Naive thymus-derived CD4-positive, alpha-beta T cell (primary cell): ENCODE measurements around the gene MOAP1. TPM values are rescaled to one million over a fixed set of nuclear protein-coding genes. Genes with fewer than 3 reads are reported as not detected.
"Not testable (repeated sequence)": the region's sequence is repeated elsewhere in the genome, so short reads cannot be mapped to it uniquely, and the experiment has no call there.

Experiments used
- ATAC-seq: fragments of 150-1000 bp; cut with Tn5 transposase; 2 replicates; pipeline ENCODE4 v1.10.0; 2021; ENCODE audit warnings: mild to moderate bottlenecking, moderate library complexity
- CTCF ChIA-PET: fragments of 350-600 bp; sonication (Branson Sonifier 250); formaldehyde crosslinking; loops from one replicate; lab custom pipeline; 2021; ENCODE audit warnings: antibody characterized with exemption; lab: Charles Lee
- POLR2A ChIA-PET: fragments of 350-600 bp; sonication (Branson Sonifier 250); formaldehyde crosslinking; loops from one replicate; lab custom pipeline; 2021; ENCODE audit warnings: antibody characterized with exemption, inconsistent platforms; lab: Charles Lee
- DNase-seq, 9 donors: peaks; one replicate each; pipeline versions ENCODE4 v3.0.0 to v3.0.0-alpha.2; 2020 to 2022; ENCODE audit warnings: mixed read lengths in 1 of 9
- H3K27ac ChIP-seq: one replicate; pipeline ENCODE4 v1.7.0; 2013; ENCODE audit warnings: mild to moderate bottlenecking, low read depth, low read length, moderate library complexity
- H3K27me3 ChIP-seq, 2 donors: one replicate each; pipeline ENCODE4 v1.7.0; 2013; ENCODE audit warnings: low read length in 2 of 2, mild to moderate bottlenecking in 2 of 2, moderate library complexity in 2 of 2; ENCODE audit not compliant: control insufficient read depth in 2 of 2, insufficient read depth in 2 of 2
- H3K36me3 ChIP-seq, 3 experiments: 1 replicate in 2 of 3; 2 replicates in 1 of 3; pipeline ENCODE4 v1.7.0; 2013; ENCODE audit warnings: low read length in 3 of 3, mild to moderate bottlenecking in 3 of 3, moderate library complexity in 1 of 3; ENCODE audit not compliant: insufficient read depth in 3 of 3, control insufficient read depth in 2 of 3
- H3K4me1 ChIP-seq, 2 donors: one replicate each; pipeline ENCODE4 v1.7.0; 2013; ENCODE audit warnings: low read length in 2 of 2, mild to moderate bottlenecking in 2 of 2, moderate library complexity in 1 of 2; ENCODE audit not compliant: control insufficient read depth in 2 of 2, insufficient read depth in 2 of 2
- H3K4me3 ChIP-seq: 2 replicates; pipeline ENCODE4 v1.7.0; 2013; ENCODE audit warnings: mild to moderate bottlenecking, low read length
- H3K9me3 ChIP-seq, 3 experiments: 1 replicate in 2 of 3; 2 replicates in 1 of 3; pipeline ENCODE4 v1.7.0; 2013; ENCODE audit warnings: low read length in 3 of 3; ENCODE audit not compliant: control insufficient read depth in 2 of 3
- H3K27ac Mint-ChIP-seq, 9 donors: one replicate each; pipeline ENCODE4 v1.8.0; 2020 to 2022; ENCODE audit warnings: mixed read lengths in 9 of 9, mild to moderate bottlenecking in 8 of 9, moderate library complexity in 5 of 9, inconsistent platforms in 2 of 9
- H3K27me3 Mint-ChIP-seq, 5 donors: one replicate each; pipeline ENCODE4 v1.8.0; 2021 to 2022; ENCODE audit warnings: mixed read lengths in 5 of 5, mild to moderate bottlenecking in 1 of 5
- H3K36me3 Mint-ChIP-seq, 5 donors: one replicate each; pipeline ENCODE4 v1.8.0; 2020 to 2022; ENCODE audit warnings: mixed read lengths in 5 of 5, mild to moderate bottlenecking in 3 of 5, inconsistent platforms in 1 of 5
- H3K4me1 Mint-ChIP-seq, 7 donors: one replicate each; pipeline ENCODE4 v1.8.0; 2020 to 2022; ENCODE audit warnings: mixed read lengths in 7 of 7, mild to moderate bottlenecking in 3 of 7, inconsistent platforms in 1 of 7
- H3K4me3 Mint-ChIP-seq, 10 donors: one replicate each; pipeline ENCODE4 v1.8.0; 2020 to 2022; ENCODE audit warnings: mild to moderate bottlenecking in 10 of 10, mixed read lengths in 10 of 10, moderate library complexity in 6 of 10, inconsistent platforms in 2 of 10
- H3K9me3 Mint-ChIP-seq, 11 donors: one replicate each; pipeline ENCODE4 v1.8.0; 2020 to 2022; ENCODE audit warnings: mixed read lengths in 11 of 11, mild to moderate bottlenecking in 4 of 11, inconsistent platforms in 1 of 11, moderate library complexity in 1 of 11
- intact Hi-C, 2 donors: fragments of 100-400 bp; cut with micrococcal nuclease; formaldehyde crosslinking; loops; one replicate each; pipeline ENCODE4 v1.15.1; 2023
- polyA plus RNA-seq, 2 donors: library from polyadenylated mRNA; unstranded; fragments of 300-500 nt; fragmentation: Illumina TruSeq; gene quantifications; one replicate each; pipeline ENCODE4 v1.2.3, GENCODE V29; 2021
- total RNA-seq, 6 experiments: library from RNA in 5 of 6; stranded (reverse) in 5 of 6; gene quantifications; 1 replicate in 5 of 6; 2 replicates in 1 of 6; pipeline ENCODE4 v1.2.3 and lab custom pipeline; 2021 to 2026

Gene MOAP1
- total and polyA plus RNA-seq, 7 experiments from 2014 or later: 20.5 to 102 (median 59.4) TPM

DNA sequence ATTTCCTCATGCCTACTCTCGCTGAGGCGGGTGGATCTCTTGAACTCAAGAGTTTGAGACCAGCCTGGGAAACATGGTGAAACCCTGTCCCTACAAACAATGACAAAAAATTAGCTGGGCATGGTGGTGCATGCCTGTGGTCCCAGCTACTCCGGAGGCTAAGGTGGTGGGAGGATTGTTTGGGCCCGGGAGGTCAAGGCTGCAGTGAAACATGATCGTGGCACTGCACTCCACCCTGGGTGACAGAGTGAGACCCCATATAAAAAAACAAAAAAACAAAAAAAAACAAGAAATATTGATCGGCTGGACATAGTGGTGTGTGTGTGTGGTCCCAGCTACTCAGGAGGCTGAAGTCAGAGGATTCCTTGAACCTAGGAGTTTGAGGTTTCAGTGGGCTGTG lies 9.2 kb downstream of the MOAP1 start:
- Histone ChIP-seq H3K27me3 (no peaks in the 10 kb centered on the region), H3K9me3 (no peaks in the 10 kb centered on the region), H3K27ac (no peak overlapping the region), H3K36me3 (no peaks in the 10 kb centered on the region), H3K4me3 (no peak overlapping the region), H3K4me1 (no peaks in the 10 kb centered on the region)
- H3K36me3 Mint-ChIP-seq: no peaks in the 10 kb centered on the region
- DNase-seq: no peak
- H3K9me3 Mint-ChIP-seq: no peaks in the 10 kb centered on the region
- intact Hi-C loops: no loop called here
- ChIA-PET CTCF (interaction anchor here (0.6 to 1.3 kb wide), 2 partner anchors 15 to 62 kb away, joined by 5 to 10 read pairs; no protein-coding TSS in a partner anchor), POLR2A (no interaction called here)
- no peaks in the 10 kb centered on the region for H3K27me3 Mint-ChIP-seq
- H3K27ac Mint-ChIP-seq: no peak overlapping the region
- no peak overlapping the region for H3K4me3 Mint-ChIP-seq
- peaks cover 0 to 4% (median 0%) of the 10 kb centered on the region in 7 donors for H3K4me1 Mint-ChIP-seq
- ATAC-seq: no peak

DNA sequence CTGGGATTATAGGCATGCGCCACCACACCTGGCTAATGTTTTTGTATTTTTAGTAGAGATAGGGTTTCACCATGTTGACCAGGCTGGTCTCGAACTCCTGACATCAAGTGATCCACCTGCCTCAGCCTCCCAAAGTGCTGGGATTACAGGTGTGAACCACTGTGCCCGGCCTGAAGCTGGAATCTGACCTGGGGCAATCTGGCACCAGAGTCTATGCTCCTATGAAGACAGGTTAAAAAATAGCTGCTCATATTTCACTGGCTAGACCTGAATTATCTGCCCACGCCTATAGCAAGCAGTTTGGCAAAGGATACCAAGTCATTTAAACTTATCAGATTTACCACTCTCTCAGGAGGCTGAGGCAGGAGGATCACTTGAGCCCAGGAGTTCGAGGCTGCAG lies 10.0 kb downstream of the MOAP1 start:
- ATAC-seq, H3K4me1 ChIP-seq, intact Hi-C loops, H3K4me3 Mint-ChIP-seq, H3K9me3 Mint-ChIP-seq, H3K4me3 ChIP-seq, H3K27ac Mint-ChIP-seq, H3K9me3 ChIP-seq, H3K36me3 ChIP-seq, H3K36me3 Mint-ChIP-seq, DNase-seq, POLR2A ChIA-PET, H3K27ac ChIP-seq, H3K27me3 ChIP-seq, H3K27me3 Mint-ChIP-seq, H3K4me1 Mint-ChIP-seq: not testable (repeated sequence)
- CTCF ChIA-PET: interaction anchor here (3.2 kb wide), 1 partner anchor 61 kb away, joined by 11 read pairs; no protein-coding TSS in a partner anchor

DNA sequence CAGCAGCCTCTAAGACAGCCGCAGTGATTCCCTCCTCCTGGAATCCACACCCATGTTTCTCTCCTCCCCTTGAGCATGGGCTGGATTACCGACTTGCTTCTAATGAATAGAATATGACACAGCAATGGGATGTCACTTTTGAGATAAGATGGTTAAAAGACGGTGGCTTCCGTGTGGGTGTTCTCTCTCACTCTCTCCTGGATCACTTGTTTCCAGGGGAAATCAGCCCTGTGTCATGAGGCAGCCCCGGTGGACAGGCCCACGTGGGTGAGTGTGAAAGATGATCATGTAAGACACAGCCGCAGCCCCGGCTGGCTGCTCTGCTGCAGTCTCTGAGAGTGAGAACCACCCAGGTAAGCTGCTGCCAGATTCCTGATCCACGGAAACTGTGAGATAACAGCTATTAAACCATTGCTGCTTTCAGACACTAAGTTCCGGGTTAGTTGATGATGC lies 10.7 kb downstream of the MOAP1 start:
- Mint-ChIP-seq H3K36me3 (no peaks in the 10 kb centered on the region), H3K4me3 (no peak overlapping the region), H3K27ac (no peak overlapping the region), H3K4me1 (peaks cover 0 to 4% (median 0%) of the 10 kb centered on the region in 7 donors), H3K27me3 (no peaks in the 10 kb centered on the region), H3K9me3 (no peaks in the 10 kb centered on the region)
- Histone ChIP-seq H3K36me3 (no peaks in the 10 kb centered on the region), H3K27ac (no peak overlapping the region), H3K9me3 (no peaks in the 10 kb centered on the region), H3K4me1 (no peaks in the 10 kb centered on the region), H3K4me3 (no peak overlapping the region), H3K27me3 (no peaks in the 10 kb centered on the region)
- intact Hi-C loops: no loop called here
- ATAC-seq: no peak
- no peak for DNase-seq
- POLR2A ChIA-PET: no interaction called here
- CTCF ChIA-PET: interaction anchor here (3.2 kb wide), 1 partner anchor 61 kb away, joined by 11 read pairs; no protein-coding TSS in a partner anchor

DNA sequence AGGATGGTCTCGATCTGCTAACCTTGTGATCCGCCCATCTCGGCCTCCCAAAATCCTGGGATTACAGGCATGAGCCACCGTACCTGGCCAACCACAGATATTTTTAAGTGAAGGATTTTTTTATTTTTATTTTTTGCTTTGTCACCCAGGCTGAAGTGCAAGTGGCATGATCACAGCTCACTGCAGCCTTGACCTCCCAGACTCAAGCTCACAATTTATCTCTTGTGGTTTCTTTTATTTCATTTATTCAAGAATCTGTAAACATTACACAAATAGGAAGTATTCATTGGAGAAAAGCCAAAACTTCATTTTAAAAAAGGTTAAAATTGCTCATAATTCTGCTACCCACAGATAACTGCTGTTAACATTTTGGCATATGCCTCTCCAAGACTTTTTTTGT lies 13.3 kb downstream of the MOAP1 start:
- ATAC-seq (no peak), DNase-seq (no peak)
- Histone ChIP-seq H3K27ac (no peak overlapping the region), H3K36me3 (no peaks in the 10 kb centered on the region), H3K4me1 (no peaks in the 10 kb centered on the region), H3K27me3 (no peaks in the 10 kb centered on the region), H3K9me3 (no peaks in the 10 kb centered on the region), H3K4me3 (no peak overlapping the region)
- Mint-ChIP-seq H3K27ac (no peak overlapping the region), H3K36me3 (no peaks in the 10 kb centered on the region), H3K27me3 (no peaks in the 10 kb centered on the region), H3K4me1 (no peaks in the 10 kb centered on the region), H3K4me3 (no peak overlapping the region), H3K9me3 (no peaks in the 10 kb centered on the region)
- intact Hi-C loops: no loop called here
- ChIA-PET CTCF (interaction anchor here (0.7 kb wide), 1 partner anchor 57 kb away, joined by 3 read pairs; no protein-coding TSS in a partner anchor), POLR2A (interaction anchor here (0.7 kb wide), 1 partner anchor 115 kb away, joined by 3 read pairs; no protein-coding TSS in a partner anchor)

DNA sequence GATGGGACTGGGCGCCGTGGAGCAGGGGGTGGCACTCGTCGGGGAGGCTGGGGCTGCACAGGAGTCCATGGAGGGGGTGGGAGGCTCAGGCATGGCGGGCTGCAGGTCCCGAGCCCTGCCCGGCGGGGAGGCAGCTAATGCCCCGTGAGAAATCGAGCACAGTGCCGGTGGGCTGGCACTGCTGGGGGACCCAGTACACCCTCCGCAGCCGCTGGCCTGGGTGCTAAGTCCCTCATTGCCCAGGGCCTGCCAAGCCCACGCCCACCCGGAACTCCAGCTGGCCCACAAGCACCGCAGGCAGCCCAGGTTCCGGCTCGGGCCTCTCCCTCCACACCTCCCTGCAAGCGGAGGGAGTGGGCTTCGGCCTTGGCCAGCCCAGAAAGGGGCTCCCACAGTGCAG lies 14.6 kb downstream of the MOAP1 start:
- H3K4me3 Mint-ChIP-seq, H3K9me3 ChIP-seq, H3K36me3 ChIP-seq, CTCF ChIA-PET, H3K4me3 ChIP-seq, H3K9me3 Mint-ChIP-seq, ATAC-seq, H3K4me1 ChIP-seq, H3K27me3 ChIP-seq, H3K4me1 Mint-ChIP-seq, H3K27ac ChIP-seq, H3K27me3 Mint-ChIP-seq, H3K27ac Mint-ChIP-seq, intact Hi-C loops, DNase-seq, H3K36me3 Mint-ChIP-seq, POLR2A ChIA-PET: not testable (repeated sequence)

DNA sequence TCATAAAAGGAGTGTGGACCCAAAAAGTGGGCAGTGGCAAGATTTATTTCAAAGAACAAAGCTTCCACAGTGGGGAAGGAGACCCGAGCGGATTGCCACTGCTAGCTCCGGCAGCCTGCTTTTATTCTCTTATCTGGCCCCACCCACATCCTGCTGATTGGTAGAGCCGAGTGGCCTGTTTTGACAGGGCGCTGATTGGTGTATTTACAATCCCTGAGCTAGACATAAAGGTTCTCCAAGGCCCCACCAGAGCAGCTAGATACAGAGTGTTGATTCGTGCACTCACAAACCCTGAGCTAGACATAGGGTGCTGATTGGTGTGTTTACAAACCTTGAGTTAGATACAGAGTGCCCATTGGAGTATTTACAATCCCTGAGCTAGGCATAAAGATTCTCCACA lies 15.1 kb downstream of the MOAP1 start:
- H3K36me3 ChIP-seq, H3K4me3 Mint-ChIP-seq, H3K9me3 ChIP-seq, H3K36me3 Mint-ChIP-seq, intact Hi-C loops, H3K9me3 Mint-ChIP-seq, H3K27me3 ChIP-seq, H3K27ac Mint-ChIP-seq, H3K4me1 Mint-ChIP-seq, H3K4me3 ChIP-seq, H3K27ac ChIP-seq, DNase-seq, ATAC-seq, H3K27me3 Mint-ChIP-seq, H3K4me1 ChIP-seq: not testable (repeated sequence)
- POLR2A ChIA-PET: interaction anchor here (0.6 kb wide), 1 partner anchor 25 kb away, joined by 5 read pairs; no protein-coding TSS in a partner anchor
- CTCF ChIA-PET: interaction anchor here (0.6 kb wide), 1 partner anchor 36 kb away, joined by 3 read pairs; no protein-coding TSS in a partner anchor

DNA sequence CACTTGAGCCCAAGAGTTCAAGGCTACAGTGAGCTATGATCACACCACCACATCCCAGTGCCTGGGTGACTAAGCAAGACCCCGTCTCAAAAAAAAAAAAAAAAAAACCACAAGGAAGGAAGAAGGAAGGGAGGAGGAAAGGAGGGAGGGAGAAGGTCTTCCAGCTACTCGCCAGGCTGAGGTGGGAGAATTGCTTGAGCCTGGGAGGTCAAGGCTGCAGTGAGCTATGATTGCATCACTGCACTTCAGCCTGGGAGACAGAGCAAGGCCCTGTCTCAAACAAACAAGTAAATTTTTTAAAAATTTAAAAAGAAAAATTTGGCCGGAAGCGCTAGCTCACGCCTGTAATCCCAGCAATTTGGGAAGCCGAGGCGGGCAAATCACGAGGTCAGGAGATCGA lies 16.1 kb downstream of the MOAP1 start:
- H3K27me3 Mint-ChIP-seq, H3K27ac ChIP-seq, H3K4me3 Mint-ChIP-seq, intact Hi-C loops, H3K27me3 ChIP-seq, H3K36me3 Mint-ChIP-seq, H3K9me3 Mint-ChIP-seq, H3K36me3 ChIP-seq, H3K4me3 ChIP-seq, H3K9me3 ChIP-seq, ATAC-seq, H3K27ac Mint-ChIP-seq, H3K4me1 Mint-ChIP-seq, POLR2A ChIA-PET, DNase-seq, H3K4me1 ChIP-seq: not testable (repeated sequence)
- CTCF ChIA-PET: interaction anchor here (0.7 kb wide), 1 partner anchor 10 kb away, joined by 3 read pairs; no protein-coding TSS in a partner anchor
